Left kidney (tissue), 2 donors: ENCODE results near the gene IGF1R. TPM values are rescaled to one million over a fixed set of nuclear protein-coding genes. Genes with fewer than 3 reads are reported as not detected.

Experiments
- DNase-seq: peaks from one replicate; pipeline ENCODE4 v3.0.0-alpha.2; 2013
- polyA plus RNA-seq: library from polyadenylated mRNA; unstranded; fragments of 120-200 nt; gene quantifications from one replicate; pipeline ENCODE4 v1.2.1, GENCODE V29; 2013; ENCODE audit not compliant: insufficient read length

Gene IGF1R
- polyA plus RNA-seq, 1 donor = 63.9 TPM

DNA sequence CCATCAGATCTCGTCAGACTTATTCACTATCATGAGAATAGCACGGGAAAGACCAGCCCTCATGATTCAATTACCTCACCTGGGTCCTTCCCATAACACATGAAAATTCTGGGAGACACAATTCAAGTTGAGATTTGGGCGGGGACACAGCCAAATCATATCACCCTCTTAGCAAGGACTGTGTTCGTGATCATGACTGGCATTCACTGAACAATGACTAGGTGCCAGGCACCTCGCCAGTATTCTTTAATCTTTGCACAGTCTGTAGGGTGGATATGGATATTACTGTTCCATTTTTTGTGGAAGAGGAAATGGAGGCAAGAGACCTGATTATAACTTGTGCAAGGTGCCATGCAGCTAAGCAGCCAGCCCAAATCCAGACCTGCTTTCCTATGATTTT lies 77.5 kb downstream of the IGF1R start:
- no peak for DNase-seq

GRCh38 chr15:98727115-98728040 lies 79.0 kb downstream of the IGF1R start:
- DNase-seq = peak; percentile 65

- no peak for DNase-seq
Measured at GRCh38 chr15:98728082-98728810, 79.9 kb downstream of the IGF1R start.

GRCh38 chr15:98728811-98729160 lies 80.4 kb downstream of the IGF1R start:
- no peak for DNase-seq

DNA sequence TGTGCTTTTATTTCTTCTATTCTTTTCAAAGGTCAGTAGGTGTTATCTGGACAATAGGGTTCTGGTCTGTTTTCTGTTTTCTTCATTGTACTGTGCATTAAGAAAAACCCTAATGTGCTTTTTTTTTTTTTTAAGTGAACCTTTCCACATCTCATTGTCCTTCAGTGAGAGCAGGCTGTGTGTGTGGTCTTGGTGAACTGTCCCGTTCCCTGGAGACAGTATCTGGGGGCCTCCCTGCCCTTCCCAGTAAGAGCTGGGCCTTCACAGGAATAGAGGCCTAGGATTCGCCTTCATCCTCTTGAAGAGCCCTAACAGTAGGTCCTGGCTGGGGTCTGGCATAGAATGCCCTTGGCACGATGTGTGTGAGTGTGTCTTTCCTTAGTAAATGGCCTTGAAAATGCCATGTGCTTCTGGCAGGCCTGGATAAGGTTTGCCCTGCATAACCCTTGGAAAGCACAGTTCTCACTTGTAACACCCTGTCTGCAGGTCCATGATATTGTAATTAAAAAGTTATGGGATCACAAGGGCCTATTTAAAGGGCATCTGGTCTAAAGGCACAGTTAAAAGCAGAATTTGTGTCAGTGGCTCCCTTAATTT lies 81.2 kb downstream of the IGF1R start:
- DNase-seq = no peak

DNA sequence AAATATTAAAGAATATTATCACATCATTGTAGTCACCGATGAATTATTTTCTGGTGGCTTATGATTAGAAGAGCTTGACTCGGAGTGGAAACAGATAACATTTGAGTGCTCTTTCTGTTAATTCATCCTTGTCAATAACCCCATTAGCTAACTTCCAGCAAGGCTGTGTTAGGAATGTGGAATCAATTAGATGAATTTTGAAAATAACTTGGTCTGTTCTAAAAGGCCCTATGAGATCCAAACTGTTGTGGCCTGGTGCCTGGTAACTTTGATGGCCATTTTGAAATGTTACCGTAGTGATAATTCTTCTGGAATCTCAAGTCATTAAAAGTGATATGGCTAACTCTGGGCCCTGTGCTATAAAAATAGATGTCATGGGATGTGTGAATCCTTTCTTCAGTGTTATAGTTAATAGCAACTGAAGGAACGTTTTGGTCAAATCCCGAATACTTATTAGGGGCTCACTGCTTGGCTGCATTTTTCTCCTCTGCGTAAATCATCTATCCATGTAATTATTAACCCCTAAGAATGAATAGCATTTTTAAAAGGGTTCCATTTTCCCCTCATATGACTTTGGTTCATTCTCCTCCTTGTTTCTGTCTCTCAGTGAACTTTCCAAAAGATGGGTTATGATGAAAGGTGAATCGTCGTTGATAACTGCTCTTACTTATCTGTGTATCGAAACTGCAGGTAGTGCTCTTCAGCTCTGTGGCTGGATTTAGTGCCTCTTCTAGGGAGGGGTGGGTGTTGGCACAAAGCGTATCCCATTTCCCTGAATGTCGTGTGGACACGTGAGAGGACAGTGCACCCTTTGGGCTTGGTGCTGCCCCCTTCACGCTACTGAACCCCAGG lies 82.7 kb downstream of the IGF1R start:
- no peak for DNase-seq

DNA sequence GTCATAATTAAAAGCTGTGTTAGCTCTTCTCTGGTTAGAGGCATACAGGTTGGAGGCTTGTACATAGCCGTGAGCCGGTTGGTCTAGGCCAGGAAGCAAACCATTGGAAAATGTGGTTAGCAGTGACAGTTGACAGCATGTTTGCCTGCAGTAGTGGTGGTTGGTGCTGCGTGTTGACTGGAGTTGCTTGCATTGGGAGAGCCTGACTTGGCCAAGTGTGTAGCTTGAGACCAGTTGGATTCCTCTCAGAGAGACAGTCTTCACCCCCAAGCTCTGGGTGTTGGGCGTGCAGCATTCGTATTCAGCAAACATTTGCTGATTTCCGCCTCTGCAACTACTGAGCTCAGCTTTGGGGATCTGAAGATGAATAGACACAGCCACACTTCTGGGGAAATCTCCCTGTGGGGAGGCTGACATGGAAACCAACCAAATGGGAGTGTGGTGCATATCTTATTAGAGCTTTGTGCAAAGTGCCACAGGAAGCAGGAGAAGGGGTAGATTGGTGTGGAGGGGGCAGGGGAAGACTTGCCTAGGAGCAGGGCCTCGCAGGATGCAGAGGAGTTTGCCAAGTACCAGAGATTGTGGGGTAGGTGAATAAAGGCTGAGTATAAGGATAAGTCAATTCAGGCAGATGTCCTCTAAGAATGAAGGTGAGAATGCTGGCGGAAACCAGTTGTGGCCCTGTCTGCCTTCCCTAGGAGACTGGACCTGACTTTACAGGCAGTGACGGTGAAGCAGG lies 83.5 kb downstream of the IGF1R start:
- no peak for DNase-seq

DNA sequence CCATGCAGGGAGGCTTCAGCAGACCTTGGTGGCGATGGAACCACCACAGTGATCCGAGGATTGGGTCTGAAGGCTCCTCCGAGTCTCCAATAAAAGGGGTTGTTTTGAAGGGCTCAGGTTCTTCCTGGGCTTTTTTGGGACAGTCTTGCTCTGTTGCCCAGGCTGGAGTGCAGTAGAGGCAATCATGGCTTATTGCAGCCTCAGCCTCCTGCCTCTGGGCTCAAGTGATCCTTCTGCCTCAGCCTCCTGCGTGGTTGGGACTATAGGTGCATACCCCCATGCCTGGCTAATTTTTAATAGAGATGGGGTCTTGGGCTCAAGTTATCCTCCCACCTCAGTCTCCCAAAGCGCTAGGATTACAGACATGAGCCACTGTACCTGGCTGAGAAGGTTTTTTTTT lies 84.8 kb downstream of the IGF1R start:
- DNase-seq = no peak

GRCh38 chr15:98734466-98735199 lies 86.3 kb downstream of the IGF1R start:
- DNase-seq = peak; percentile 65

- no peak for DNase-seq
Measured at GRCh38 chr15:98735304-98735703, 87.0 kb downstream of the IGF1R start.

- no peak for DNase-seq
Measured at GRCh38 chr15:98735895-98736617, 87.7 kb downstream of the IGF1R start.

- no peak for DNase-seq
Measured at GRCh38 chr15:98737159-98737558, 88.8 kb downstream of the IGF1R start.

- no peak for DNase-seq
Measured at GRCh38 chr15:98737721-98738120, 89.4 kb downstream of the IGF1R start.

DNA sequence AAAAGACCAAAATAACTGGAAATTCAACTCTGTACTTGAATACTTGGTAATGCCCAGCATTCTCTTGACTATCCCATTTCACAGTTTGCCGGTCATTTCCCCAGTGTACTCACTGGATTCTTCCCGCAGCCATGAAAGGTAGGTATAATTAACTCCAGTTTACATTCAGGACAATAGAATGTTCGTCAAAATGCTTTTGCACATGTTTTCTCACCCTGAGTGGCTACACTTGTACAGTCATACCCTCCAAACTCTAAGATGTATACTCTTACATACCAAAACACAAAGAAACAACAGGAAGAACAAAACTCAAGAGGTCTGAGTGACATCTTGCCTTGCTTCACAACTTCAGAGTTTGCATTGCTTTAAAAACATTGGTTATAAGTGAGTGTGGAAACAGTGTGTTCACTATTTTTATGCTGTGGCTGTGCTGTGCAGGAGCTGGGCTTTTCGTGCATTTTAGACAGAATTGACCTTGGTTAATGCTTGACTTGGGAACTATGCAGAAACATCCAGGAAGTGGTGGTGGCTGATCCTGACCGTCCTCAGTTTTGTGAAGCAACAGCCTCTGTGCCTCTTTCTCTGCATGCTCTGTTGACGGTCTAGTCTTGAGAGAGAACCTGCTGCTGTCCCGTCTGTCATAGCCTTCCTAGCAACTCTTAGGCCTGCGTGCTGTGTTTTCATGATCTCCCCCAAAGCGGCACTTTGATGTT lies 90.5 kb downstream of the IGF1R start:
- DNase-seq = no peak

- DNase-seq = no peak
Measured at GRCh38 chr15:98740295-98740694, 92.0 kb downstream of the IGF1R start.

- DNase-seq = no peak
Measured at GRCh38 chr15:98740963-98741362, 92.6 kb downstream of the IGF1R start.

- DNase-seq = no peak
Measured at GRCh38 chr15:98743177-98743576, 94.8 kb downstream of the IGF1R start.

DNA sequence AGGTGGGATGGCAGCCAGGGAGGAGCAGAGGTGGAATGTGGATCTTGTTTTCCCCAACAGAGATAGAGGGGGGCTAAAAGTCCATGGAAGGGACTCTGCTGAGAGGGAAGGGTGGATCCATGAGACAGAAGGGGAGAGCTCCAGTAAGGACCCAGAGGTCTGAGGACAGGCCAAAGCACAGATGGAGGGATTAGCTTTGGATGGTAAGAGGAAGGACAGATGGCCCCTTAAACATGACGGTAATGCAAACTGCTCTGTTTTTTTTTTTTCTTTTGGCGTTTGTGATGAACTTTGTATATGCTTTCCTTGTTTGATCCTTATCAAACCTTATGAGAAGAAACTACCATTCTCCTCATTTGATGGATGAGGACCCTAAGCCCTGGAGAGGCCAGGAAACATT lies 96.2 kb downstream of the IGF1R start:
- DNase-seq = no peak

DNA sequence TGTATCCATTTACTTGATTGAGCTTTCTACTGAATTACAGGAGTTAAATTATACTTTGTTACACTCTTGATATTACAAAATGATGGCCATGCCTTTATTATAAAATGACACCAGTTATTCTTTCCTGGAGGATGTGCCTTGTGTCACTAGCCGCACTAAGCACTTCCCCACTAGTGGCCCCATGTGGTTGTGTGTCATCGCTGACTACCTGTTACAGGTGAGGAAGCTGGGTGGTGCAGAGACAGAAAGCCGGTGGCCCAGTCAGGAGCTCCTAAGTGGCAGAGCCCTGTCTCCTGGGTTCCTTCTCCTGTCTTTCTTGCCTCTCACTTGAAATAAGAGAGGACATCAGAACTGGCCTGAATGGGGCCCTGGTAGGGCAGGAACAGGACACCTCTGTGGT lies 96.8 kb downstream of the IGF1R start:
- DNase-seq = no peak
